Glutamatergic neuron (in vitro differentiated cells): ENCODE data around the gene CEACAM19. TPM values are rescaled to one million over a fixed set of nuclear protein-coding genes. Genes with fewer than 3 reads are reported as not detected.
A peak's percentile ranks its signal among the peaks of the same experiment; 100 is the strongest.

Experiments used
- DNase-seq: peaks from one replicate; pipeline ENCODE4 v3.0.0; 2022
- H3K27ac Mint-ChIP-seq: one replicate; pipeline ENCODE4 v1.8.0; 2020; ENCODE audit warnings: mild to moderate bottlenecking, mixed read lengths, inconsistent platforms; ENCODE audit not compliant: unreplicated experiment
- H3K27me3 Mint-ChIP-seq: one replicate; pipeline ENCODE4 v1.8.0; 2020; ENCODE audit warnings: mild to moderate bottlenecking, moderate library complexity, mixed read lengths, inconsistent platforms; ENCODE audit not compliant: unreplicated experiment
- H3K36me3 Mint-ChIP-seq: one replicate; pipeline ENCODE4 v1.8.0; 2020; ENCODE audit warnings: mild to moderate bottlenecking, mixed read lengths, inconsistent platforms; ENCODE audit not compliant: unreplicated experiment
- H3K4me1 Mint-ChIP-seq: one replicate; pipeline ENCODE4 v1.8.0; 2020; ENCODE audit warnings: mild to moderate bottlenecking, low read depth, mixed read lengths, inconsistent platforms; ENCODE audit not compliant: unreplicated experiment
- H3K4me3 Mint-ChIP-seq: one replicate; pipeline ENCODE4 v1.8.0; 2020; ENCODE audit warnings: mild to moderate bottlenecking, mixed read lengths, inconsistent platforms; ENCODE audit not compliant: unreplicated experiment
- H3K9me3 Mint-ChIP-seq: one replicate; pipeline ENCODE4 v1.8.0; 2020; ENCODE audit warnings: mild to moderate bottlenecking, moderate library complexity, mixed read lengths, inconsistent platforms; ENCODE audit not compliant: unreplicated experiment
- CTCF ChIP-seq: fragments of 200-600 bp; sonication (generic); IDR thresholded peaks from one replicate; pipeline ENCODE4 v1.5.0; 2021; ENCODE audit not compliant: partially characterized antibody, unreplicated experiment
- total RNA-seq: library from RNA; stranded (reverse); fragmentation: NEBNext Ultra II Directional; extraction: Animal tissue kit (Norgen Biotek cat#: 25700); gene quantifications from one replicate; pipeline ENCODE4 v1.2.1, GENCODE V29; 2021; ENCODE audit not compliant: unreplicated experiment

Gene CEACAM19
- total RNA-seq, 1 donor from 2014 or later: 1.5 TPM

- peaks cover 7% of the 10 kb centered on the region for H3K27me3 Mint-ChIP-seq
- DNase-seq: no peak
- H3K9me3 Mint-ChIP-seq: peaks cover 4% of the 10 kb centered on the region
- H3K4me3 Mint-ChIP-seq: no peak overlapping the region
- peaks cover 2% of the 10 kb centered on the region for H3K4me1 Mint-ChIP-seq
- no peak for TF ChIP-seq CTCF
- no peak overlapping the region for H3K27ac Mint-ChIP-seq
- no peaks in the 10 kb centered on the region for H3K36me3 Mint-ChIP-seq
Observed at GRCh38 chr19:44723299-44723951, 52.1 kb downstream of the CEACAM19 start.

GRCh38 chr19:44723952-44724319 is 52.7 kb downstream of the CEACAM19 start:
- peaks cover 4% of the 10 kb centered on the region for H3K9me3 Mint-ChIP-seq
- no peaks in the 10 kb centered on the region for H3K36me3 Mint-ChIP-seq
- DNase-seq: peak; percentile 85
- TF ChIP-seq CTCF: peak; percentile 95
- peaks cover 2% of the 10 kb centered on the region for H3K4me1 Mint-ChIP-seq
- no peak overlapping the region for H3K4me3 Mint-ChIP-seq
- H3K27me3 Mint-ChIP-seq: peaks cover 8% of the 10 kb centered on the region
- no peak overlapping the region for H3K27ac Mint-ChIP-seq

- H3K9me3 Mint-ChIP-seq: peaks cover 4% of the 10 kb centered on the region
- no peak for DNase-seq
- H3K27me3 Mint-ChIP-seq: peaks cover 8% of the 10 kb centered on the region
- H3K27ac Mint-ChIP-seq: no peak overlapping the region
- H3K4me1 Mint-ChIP-seq: peaks cover 2% of the 10 kb centered on the region
- no peak for TF ChIP-seq CTCF
- H3K36me3 Mint-ChIP-seq: no peaks in the 10 kb centered on the region
- H3K4me3 Mint-ChIP-seq: no peak overlapping the region
Observed at GRCh38 chr19:44725251-44725650, 54.0 kb downstream of the CEACAM19 start.

- TF ChIP-seq CTCF: no peak
- Mint-ChIP-seq H3K9me3 (peaks cover 4% of the 10 kb centered on the region), H3K4me3 (no peak overlapping the region), H3K27ac (no peak overlapping the region), H3K4me1 (peaks cover 2% of the 10 kb centered on the region), H3K27me3 (peaks cover 8% of the 10 kb centered on the region), H3K36me3 (no peaks in the 10 kb centered on the region)
- no peak for DNase-seq
Observed at GRCh38 chr19:44725684-44726083, 54.4 kb downstream of the CEACAM19 start.

- Mint-ChIP-seq H3K36me3 (no peaks in the 10 kb centered on the region), H3K27ac (no peak overlapping the region), H3K4me1 (peaks cover 2% of the 10 kb centered on the region), H3K9me3 (peaks cover 4% of the 10 kb centered on the region), H3K4me3 (no peak overlapping the region), H3K27me3 (peaks cover 8% of the 10 kb centered on the region)
- DNase-seq: no peak
- TF ChIP-seq CTCF: no peak
Observed at GRCh38 chr19:44726465-44726864, 55.2 kb downstream of the CEACAM19 start.
